HepG2 (cell line): ENCODE data around the gene TUBB2B. TPM values are rescaled to one million over a fixed set of nuclear protein-coding genes. Genes with fewer than 3 reads are reported as not detected.

ENCODE experiments used
- ASH2L ChIP-seq: fragments of 300-600, 200-600 bp; sonication (generic); IDR thresholded peaks from 2 replicates; pipeline ENCODE4 v1.7.0; 2017; ENCODE audit warnings: low read depth, mild to moderate bottlenecking, moderate library complexity, mixed read lengths, low read length; ENCODE audit not compliant: insufficient read length
- CHCHD3 ChIP-seq: sonication (generic); formaldehyde crosslinking; IDR thresholded peaks from 2 replicates; pipeline ENCODE4 v1.8.0; 2022; ENCODE audit warnings: mild to moderate bottlenecking, missing genetic modification reagents, moderate library complexity
- GPN1 ChIP-seq: sonication (generic); formaldehyde crosslinking; IDR thresholded peaks from 2 replicates; pipeline ENCODE4 v1.5.1; 2020; ENCODE audit warnings: missing genetic modification reagents, borderline replicate concordance
- HDAC1 ChIP-seq: sonication (generic); formaldehyde crosslinking; IDR thresholded peaks from 2 replicates; pipeline ENCODE4 v1.5.1; 2020; ENCODE audit warnings: mild to moderate bottlenecking, missing genetic modification reagents
- HMG20A ChIP-seq: IDR thresholded peaks from 2 replicates; pipeline ENCODE4 v1.6.1; 2016; ENCODE audit warnings: borderline replicate concordance
- NFIB ChIP-seq: sonication (generic); formaldehyde crosslinking; IDR thresholded peaks from 2 replicates; pipeline ENCODE4 v1.9.0; 2021; ENCODE audit warnings: missing genetic modification reagents, mild to moderate bottlenecking, borderline replicate concordance
- NONO ChIP-seq, 2 experiments: fragments of 450-650 bp in 1 of 2; sonication (generic) in 1 of 2; formaldehyde crosslinking in 1 of 2; IDR thresholded peaks in 1 of 2; conservative IDR thresholded peaks in 1 of 2; 2 replicates each; pipeline versions ENCODE4 v1.6.1 to v1.8.0; 2017 to 2022; ENCODE audit warnings: mild to moderate bottlenecking in 1 of 2, missing genetic modification reagents in 1 of 2, moderate library complexity in 1 of 2
- POGZ ChIP-seq: sonication (generic); formaldehyde crosslinking; IDR thresholded peaks from 2 replicates; pipeline ENCODE4 v1.4.0; 2020; ENCODE audit warnings: mild to moderate bottlenecking, missing genetic modification reagents
- SATB2 ChIP-seq: sonication (generic); formaldehyde crosslinking; IDR thresholded peaks from 2 replicates; pipeline ENCODE4 v1.5.0; 2020; ENCODE audit warnings: missing genetic modification reagents
- SP2 ChIP-seq: sonication (generic); formaldehyde crosslinking; IDR thresholded peaks from 2 replicates; pipeline ENCODE4 v1.5.1; 2020; ENCODE audit warnings: mild to moderate bottlenecking, missing genetic modification reagents
- ZBTB42 ChIP-seq: sonication (generic); formaldehyde crosslinking; IDR thresholded peaks from 2 replicates; pipeline ENCODE4 v1.5.0; 2020; ENCODE audit warnings: mild to moderate bottlenecking, missing genetic modification reagents
- ZNF768 ChIP-seq: sonication (generic); formaldehyde crosslinking; IDR thresholded peaks from 2 replicates; pipeline ENCODE4 v1.4.0; 2020; ENCODE audit warnings: missing genetic modification reagents
- ZNF891 ChIP-seq: sonication (generic); formaldehyde crosslinking; IDR thresholded peaks from 2 replicates; pipeline ENCODE4 v1.5.0; 2020; ENCODE audit warnings: mild to moderate bottlenecking, missing genetic modification reagents
- polyA plus RNA-seq, 8 experiments: library from polyadenylated mRNA; depleted of rRNA in 3 of 8; stranded (reverse) in 7 of 8; unstranded in 1 of 8; fragments of >200 nt; fragmentation: Illumina TruSeq in 4 of 8; extraction: Trizol in 4 of 8; gene quantifications; 2 replicates each; pipeline versions ENCODE4 v1.2.1 to v1.2.3, GENCODE V29; 2011 to 2016; ENCODE audit warnings: low read depth in 4 of 8, missing spikeins in 1 of 8, mixed read lengths in 1 of 8; ENCODE audit not compliant: insufficient read depth in 1 of 8
- total RNA-seq, 5 experiments: library from RNA; depleted of rRNA; stranded (reverse); fragments of >200 nt; fragmentation: Illumina TruSeq; extraction: Trizol; gene quantifications; 2 replicates each; pipeline ENCODE4 v1.2.3, GENCODE V29; 2016; ENCODE audit warnings: low read depth in 1 of 5
- TF ChIP-seq, protein P1 (sequence below): IDR thresholded peaks from 2 replicates; pipeline ENCODE4 v1.6.1; 2016; ENCODE audit warnings: missing compliant biosample characterization, missing genetic modification reagents, borderline replicate concordance
- TF ChIP-seq, protein P2 (sequence below): sonication (generic); formaldehyde crosslinking; IDR thresholded peaks from 2 replicates; pipeline ENCODE4 v1.8.0; 2022; ENCODE audit warnings: missing genetic modification reagents, mild to moderate bottlenecking, borderline replicate concordance
- TF ChIP-seq, protein P3 (sequence below): sonication (generic); formaldehyde crosslinking; IDR thresholded peaks from 2 replicates; pipeline ENCODE4 v1.5.0; 2020; ENCODE audit warnings: mild to moderate bottlenecking, missing genetic modification reagents, moderate library complexity
- TF ChIP-seq, protein P4 (sequence below): sonication (generic); formaldehyde crosslinking; IDR thresholded peaks from 2 replicates; pipeline ENCODE4 v1.4.0; 2020; ENCODE audit warnings: missing genetic modification reagents
- TF ChIP-seq, protein P5 (sequence below): sonication (generic); formaldehyde crosslinking; IDR thresholded peaks from 2 replicates; pipeline ENCODE4 v1.8.1; 2023; ENCODE audit warnings: missing genetic modification reagents, mild to moderate bottlenecking, borderline replicate concordance

TUBB2B gene
- total and polyA plus RNA-seq, 2 of the 13 experiments (the other 11 are each of a cell fraction or from before 2014, with no cell fraction given): 10.3 to 23.6 TPM

DNA sequence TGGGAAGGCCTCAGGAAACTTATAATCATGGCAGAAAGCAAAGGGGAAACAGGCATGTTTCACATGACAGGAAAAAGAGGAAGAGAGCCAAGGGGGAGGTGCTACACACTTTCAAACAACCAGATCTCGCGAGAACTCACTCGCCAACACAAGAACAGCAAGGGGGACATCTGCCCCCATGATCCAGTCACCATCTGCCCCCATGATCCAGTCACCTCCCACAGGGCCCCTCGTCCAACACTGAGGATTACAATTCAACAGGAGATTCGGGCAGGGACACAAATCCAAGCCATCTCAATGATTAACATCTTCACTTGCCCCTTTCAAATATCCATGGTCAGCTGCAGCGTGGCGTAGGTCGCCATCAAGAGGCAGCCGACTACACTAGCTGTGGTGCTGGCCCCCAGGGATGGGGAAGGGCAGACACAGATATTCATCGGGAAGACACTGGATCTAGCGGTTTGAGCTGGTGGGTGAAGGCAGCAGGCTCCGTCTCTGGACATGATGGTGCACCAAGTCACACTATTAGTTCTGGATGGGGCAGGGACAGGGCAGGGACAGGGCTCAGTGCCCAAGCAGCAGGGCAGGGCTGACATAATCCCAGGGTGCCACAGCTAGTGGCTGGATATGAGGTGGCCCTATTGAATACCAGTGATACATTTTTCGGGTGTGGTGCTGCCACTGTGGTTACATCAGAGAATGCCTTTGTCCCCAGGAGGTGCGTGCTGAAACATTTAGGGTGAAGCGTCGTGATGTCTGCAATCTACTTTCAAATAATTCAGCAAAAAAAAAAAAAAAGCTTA, 31.6 kb downstream of the TUBB2B start (continued):
- TF ChIP-seq, protein P1, sequence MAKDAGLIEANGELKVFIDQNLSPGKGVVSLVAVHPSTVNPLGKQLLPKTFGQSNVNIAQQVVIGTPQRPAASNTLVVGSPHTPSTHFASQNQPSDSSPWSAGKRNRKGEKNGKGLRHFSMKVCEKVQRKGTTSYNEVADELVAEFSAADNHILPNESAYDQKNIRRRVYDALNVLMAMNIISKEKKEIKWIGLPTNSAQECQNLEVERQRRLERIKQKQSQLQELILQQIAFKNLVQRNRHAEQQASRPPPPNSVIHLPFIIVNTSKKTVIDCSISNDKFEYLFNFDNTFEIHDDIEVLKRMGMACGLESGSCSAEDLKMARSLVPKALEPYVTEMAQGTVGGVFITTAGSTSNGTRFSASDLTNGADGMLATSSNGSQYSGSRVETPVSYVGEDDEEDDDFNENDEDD (CRISPR knock-in tag): 0 out of 2 replicates have a peak, but pooled peaks have one; percentile 10
- no peak for TF ChIP-seq NFIB
- no peak for TF ChIP-seq SATB2
- TF ChIP-seq, protein P2, sequence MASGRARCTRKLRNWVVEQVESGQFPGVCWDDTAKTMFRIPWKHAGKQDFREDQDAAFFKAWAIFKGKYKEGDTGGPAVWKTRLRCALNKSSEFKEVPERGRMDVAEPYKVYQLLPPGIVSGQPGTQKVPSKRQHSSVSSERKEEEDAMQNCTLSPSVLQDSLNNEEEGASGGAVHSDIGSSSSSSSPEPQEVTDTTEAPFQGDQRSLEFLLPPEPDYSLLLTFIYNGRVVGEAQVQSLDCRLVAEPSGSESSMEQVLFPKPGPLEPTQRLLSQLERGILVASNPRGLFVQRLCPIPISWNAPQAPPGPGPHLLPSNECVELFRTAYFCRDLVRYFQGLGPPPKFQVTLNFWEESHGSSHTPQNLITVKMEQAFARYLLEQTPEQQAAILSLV: peak; percentile 56; the same call in 1 of the 2 replicates
- no peak for TF ChIP-seq GPN1 (CRISPR knock-in tag)
- no peak for TF ChIP-seq HMG20A (CRISPR knock-in tag)
- peak; percentile 46 for TF ChIP-seq ASH2L
- 0 out of 2 replicates have a peak, but pooled peaks have one; percentile 13 for TF ChIP-seq SP2
- TF ChIP-seq ZNF891: peak; percentile 74; the same call in 1 of the 2 replicates
- TF ChIP-seq, protein P3, sequence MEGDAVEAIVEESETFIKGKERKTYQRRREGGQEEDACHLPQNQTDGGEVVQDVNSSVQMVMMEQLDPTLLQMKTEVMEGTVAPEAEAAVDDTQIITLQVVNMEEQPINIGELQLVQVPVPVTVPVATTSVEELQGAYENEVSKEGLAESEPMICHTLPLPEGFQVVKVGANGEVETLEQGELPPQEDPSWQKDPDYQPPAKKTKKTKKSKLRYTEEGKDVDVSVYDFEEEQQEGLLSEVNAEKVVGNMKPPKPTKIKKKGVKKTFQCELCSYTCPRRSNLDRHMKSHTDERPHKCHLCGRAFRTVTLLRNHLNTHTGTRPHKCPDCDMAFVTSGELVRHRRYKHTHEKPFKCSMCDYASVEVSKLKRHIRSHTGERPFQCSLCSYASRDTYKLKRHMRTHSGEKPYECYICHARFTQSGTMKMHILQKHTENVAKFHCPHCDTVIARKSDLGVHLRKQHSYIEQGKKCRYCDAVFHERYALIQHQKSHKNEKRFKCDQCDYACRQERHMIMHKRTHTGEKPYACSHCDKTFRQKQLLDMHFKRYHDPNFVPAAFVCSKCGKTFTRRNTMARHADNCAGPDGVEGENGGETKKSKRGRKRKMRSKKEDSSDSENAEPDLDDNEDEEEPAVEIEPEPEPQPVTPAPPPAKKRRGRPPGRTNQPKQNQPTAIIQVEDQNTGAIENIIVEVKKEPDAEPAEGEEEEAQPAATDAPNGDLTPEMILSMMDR: peak; percentile 81
- TF ChIP-seq, protein P4, sequence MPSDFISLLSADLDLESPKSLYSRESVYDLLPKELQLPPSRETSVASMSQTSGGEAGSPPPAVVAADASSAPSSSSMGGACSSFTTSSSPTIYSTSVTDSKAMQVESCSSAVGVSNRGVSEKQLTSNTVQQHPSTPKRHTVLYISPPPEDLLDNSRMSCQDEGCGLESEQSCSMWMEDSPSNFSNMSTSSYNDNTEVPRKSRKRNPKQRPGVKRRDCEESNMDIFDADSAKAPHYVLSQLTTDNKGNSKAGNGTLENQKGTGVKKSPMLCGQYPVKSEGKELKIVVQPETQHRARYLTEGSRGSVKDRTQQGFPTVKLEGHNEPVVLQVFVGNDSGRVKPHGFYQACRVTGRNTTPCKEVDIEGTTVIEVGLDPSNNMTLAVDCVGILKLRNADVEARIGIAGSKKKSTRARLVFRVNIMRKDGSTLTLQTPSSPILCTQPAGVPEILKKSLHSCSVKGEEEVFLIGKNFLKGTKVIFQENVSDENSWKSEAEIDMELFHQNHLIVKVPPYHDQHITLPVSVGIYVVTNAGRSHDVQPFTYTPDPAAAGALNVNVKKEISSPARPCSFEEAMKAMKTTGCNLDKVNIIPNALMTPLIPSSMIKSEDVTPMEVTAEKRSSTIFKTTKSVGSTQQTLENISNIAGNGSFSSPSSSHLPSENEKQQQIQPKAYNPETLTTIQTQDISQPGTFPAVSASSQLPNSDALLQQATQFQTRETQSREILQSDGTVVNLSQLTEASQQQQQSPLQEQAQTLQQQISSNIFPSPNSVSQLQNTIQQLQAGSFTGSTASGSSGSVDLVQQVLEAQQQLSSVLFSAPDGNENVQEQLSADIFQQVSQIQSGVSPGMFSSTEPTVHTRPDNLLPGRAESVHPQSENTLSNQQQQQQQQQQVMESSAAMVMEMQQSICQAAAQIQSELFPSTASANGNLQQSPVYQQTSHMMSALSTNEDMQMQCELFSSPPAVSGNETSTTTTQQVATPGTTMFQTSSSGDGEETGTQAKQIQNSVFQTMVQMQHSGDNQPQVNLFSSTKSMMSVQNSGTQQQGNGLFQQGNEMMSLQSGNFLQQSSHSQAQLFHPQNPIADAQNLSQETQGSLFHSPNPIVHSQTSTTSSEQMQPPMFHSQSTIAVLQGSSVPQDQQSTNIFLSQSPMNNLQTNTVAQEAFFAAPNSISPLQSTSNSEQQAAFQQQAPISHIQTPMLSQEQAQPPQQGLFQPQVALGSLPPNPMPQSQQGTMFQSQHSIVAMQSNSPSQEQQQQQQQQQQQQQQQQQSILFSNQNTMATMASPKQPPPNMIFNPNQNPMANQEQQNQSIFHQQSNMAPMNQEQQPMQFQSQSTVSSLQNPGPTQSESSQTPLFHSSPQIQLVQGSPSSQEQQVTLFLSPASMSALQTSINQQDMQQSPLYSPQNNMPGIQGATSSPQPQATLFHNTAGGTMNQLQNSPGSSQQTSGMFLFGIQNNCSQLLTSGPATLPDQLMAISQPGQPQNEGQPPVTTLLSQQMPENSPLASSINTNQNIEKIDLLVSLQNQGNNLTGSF (CRISPR knock-in tag): no peak
- TF ChIP-seq ZBTB42 (CRISPR knock-in tag): 0 out of 2 replicates have a peak, but pooled peaks have one; percentile 56
- TF ChIP-seq, protein P5, sequence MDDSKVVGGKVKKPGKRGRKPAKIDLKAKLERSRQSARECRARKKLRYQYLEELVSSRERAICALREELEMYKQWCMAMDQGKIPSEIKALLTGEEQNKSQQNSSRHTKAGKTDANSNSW (CRISPR knock-in tag): no peak
- TF ChIP-seq HDAC1 (CRISPR knock-in tag): peak; percentile 64; the same call in 1 of the 2 replicates
- peak; percentile 66; the same call in 1 of the 2 replicates for TF ChIP-seq POGZ (CRISPR knock-in tag)
- no peak for TF ChIP-seq NONO (IDR thresholded peaks at IDR 0.05)
- TF ChIP-seq NONO (CRISPR knock-in tag; conservative IDR thresholded peaks at IDR 0.05): peak; percentile 35; the same call in 1 of the 2 replicates
- peak; percentile 34; the same call in 1 of the 2 replicates for TF ChIP-seq ZNF768 (CRISPR knock-in tag)
- 0 out of 2 replicates have a peak, but pooled peaks have one; percentile 51 for TF ChIP-seq CHCHD3 (CRISPR knock-in tag)
